GM19468 (cell line): Measurements from ENCODE around the gene HIF1AN.

Experiments used
- ATAC-seq: cut with Tn5 transposase; IDR thresholded peaks from one replicate; pipeline ENCODE4 v1.9.1; 2021; ENCODE audit warnings: mild to moderate bottlenecking, moderate library complexity, moderate number of reproducible peaks; ENCODE audit not compliant: unreplicated experiment; ENCODE audit errors: extremely low read depth

The HIF1AN gene

GRCh38 chr10:100520811-100521210 lies 14.9 kb upstream of the HIF1AN start:
- no peak for ATAC-seq

GRCh38 chr10:100522107-100522801 lies 13.5 kb upstream of the HIF1AN start:
- no peak for ATAC-seq

- ATAC-seq = no peak
Measured at GRCh38 chr10:100522945-100523344, 12.8 kb upstream of the HIF1AN start.

- no peak for ATAC-seq
Measured at GRCh38 chr10:100524206-100524605, 11.5 kb upstream of the HIF1AN start.

- no peak for ATAC-seq
Measured at GRCh38 chr10:100524638-100525037, 11.1 kb upstream of the HIF1AN start.

GRCh38 chr10:100528123-100528886 lies 7.4 kb upstream of the HIF1AN start:
- ATAC-seq = no peak

GRCh38 chr10:100528921-100529474 lies 6.7 kb upstream of the HIF1AN start:
- no peak for ATAC-seq

- ATAC-seq = peak; percentile 47
Measured at GRCh38 chr10:100529475-100530298, 6.1 kb upstream of the HIF1AN start, which contains the start of gene NDUFB8. Gene NDUFB8, minus strand, starts transcription at chr10:100529871. Its CDS starts 20 bp downstream, at chr10:100529851.

GRCh38 chr10:100531761-100532160 lies 4.0 kb upstream of the HIF1AN start:
- no peak for ATAC-seq

GRCh38 chr10:100534726-100535125 lies 1.0 kb upstream of the HIF1AN start:
- no peak for ATAC-seq

GRCh38 chr10:100535338-100535714 lies 417 bp upstream of the HIF1AN start:
- no peak for ATAC-seq

GRCh38 chr10:100537475-100537874 lies 1.7 kb downstream of the HIF1AN start:
- no peak for ATAC-seq

- ATAC-seq = no peak
Measured at GRCh38 chr10:100544950-100545349, 9.2 kb downstream of the HIF1AN start.

- ATAC-seq = no peak
Measured at GRCh38 chr10:100551196-100551595, 15.5 kb downstream of the HIF1AN start.

- no peak for ATAC-seq
Measured at GRCh38 chr10:100551738-100552137, 16.0 kb downstream of the HIF1AN start.

GRCh38 chr10:100553929-100554328 lies 18.2 kb downstream of the HIF1AN start:
- ATAC-seq = no peak

GRCh38 chr10:100554902-100555301 lies 19.2 kb downstream of the HIF1AN start:
- ATAC-seq = no peak

GRCh38 chr10:100560248-100560647 lies 24.5 kb downstream of the HIF1AN start:
- ATAC-seq = no peak

GRCh38 chr10:100561005-100561404 lies 25.3 kb downstream of the HIF1AN start:
- no peak for ATAC-seq

GRCh38 chr10:100562008-100562672 lies 26.4 kb downstream of the HIF1AN start:
- peak; percentile 46 for ATAC-seq
